Stimulated activated CD4-positive, alpha-beta T cell treated with anti-CD3 and anti-CD28 coated beads, TNF-alpha, amount 100 ng/mL, for 4 hours (primary cell): ENCODE measurements around the gene STARD7.

Experiments used
- DNase-seq, 3 experiments: peaks; one replicate each; pipeline ENCODE4 v3.0.0-alpha.2; 2020; ENCODE audit warnings: low read depth in 3 of 3

The STARD7 gene

DNA sequence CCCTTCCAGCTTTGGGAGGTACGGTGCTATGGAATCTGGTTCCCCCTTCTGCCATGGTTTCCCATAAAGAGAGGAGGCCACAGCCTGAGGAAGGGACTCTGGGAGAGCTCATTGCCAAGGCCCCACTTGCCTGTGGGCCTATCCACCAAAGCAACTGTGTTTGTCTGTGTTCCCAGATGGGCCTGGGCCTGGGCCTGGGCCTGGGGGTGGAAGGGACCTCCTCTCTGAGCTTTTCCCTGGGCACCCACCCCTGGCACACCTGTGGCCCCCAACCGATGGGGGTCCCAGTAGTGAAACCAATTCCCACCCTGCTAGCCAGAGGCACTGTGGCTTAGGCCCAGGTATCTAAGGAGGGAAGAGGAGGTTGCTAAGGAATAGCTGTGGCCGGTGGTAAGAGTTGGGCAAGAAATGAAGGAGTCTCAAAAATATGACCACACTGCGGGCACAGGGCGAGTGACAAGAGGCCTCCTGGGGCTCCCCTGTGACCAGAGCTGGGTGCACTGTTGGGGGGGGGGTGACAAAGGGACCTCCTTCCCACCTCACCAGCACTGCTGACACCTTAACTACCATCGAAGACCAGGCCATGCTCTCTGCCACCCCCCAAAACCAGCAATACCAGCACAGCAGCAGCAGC, 58.5 kb downstream of the STARD7 start:
- DNase-seq = no peak

- peak; percentile 90 to 97 (median 96) for DNase-seq
Observed at GRCh38 chr2:96148410-96149217, 60.0 kb downstream of the STARD7 start.

GRCh38 chr2:96147593-96148201, 60.9 kb downstream of the STARD7 start:
- no peak for DNase-seq

DNA sequence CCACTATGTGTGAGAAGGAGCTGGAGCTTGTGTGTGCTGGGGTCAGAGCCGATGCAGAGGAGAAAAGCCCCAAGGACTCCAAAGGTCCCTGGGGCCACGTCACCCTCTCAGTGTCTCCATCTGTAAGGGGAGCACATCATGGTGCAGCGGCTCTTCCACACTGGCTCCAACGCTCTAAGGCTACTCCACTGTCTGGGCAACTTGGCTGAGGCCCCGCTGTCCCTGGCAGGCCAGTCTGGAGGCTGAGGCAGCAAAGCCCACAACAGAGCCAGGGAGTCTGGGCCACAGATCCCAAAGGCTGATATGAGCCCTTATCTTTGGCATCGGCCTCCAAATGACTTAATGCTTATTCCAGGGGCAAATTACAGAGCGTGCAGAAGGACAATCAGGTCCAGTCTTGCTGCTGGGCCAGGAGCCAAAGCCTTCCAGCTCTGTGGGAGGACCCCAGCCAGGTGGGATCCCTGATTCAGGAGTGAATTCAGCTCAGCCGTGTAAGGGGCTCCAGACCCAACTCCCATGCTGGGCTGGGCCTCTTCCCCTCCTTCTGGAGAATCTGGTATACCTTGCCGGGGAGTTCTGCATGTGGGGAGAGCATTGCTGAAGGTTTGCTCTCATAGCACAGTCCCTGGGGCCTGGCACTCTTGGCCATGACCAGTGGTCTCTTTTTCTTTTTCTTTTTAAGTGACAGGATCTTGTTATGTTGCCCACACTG, 61.6 kb downstream of the STARD7 start:
- no peak for DNase-seq

DNA sequence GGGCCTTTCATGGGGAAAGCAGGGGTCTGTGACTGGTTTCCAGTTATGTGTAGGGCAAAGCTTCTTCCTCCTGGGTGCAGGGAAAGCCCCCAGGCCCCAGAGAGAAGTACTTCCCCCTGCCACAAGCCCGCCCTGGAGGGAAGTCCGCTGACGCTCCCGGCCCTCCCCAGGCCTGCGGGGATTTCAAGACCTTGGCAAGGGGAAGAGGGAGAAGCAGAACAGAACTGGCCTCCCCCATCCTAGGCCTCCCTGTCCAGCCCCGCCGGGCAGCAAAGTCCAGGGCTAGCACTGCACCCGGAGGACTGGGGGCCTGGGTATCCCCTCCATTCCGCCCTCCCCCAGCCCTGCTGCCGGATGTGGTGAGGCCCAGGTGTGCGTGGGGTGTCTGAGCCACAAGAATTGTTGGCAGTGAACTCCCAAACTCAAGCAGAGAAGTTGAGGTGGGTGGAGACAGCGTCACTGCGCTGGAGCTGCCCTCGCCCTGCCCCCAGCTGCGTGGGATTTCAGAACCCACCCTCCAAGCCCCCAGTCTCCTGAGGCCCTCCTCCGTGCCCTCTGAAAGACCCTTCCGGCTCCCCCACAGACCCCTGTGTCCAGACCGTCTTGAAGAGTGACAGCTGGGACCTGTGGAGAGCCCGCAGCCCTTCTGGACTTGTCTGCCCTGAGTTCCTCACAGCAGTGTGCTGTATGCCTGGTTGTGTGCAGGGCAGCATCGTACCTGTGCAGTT, 62.3 kb downstream of the STARD7 start:
- DNase-seq = peak; percentile 75 to 86 (median 83)

DNA sequence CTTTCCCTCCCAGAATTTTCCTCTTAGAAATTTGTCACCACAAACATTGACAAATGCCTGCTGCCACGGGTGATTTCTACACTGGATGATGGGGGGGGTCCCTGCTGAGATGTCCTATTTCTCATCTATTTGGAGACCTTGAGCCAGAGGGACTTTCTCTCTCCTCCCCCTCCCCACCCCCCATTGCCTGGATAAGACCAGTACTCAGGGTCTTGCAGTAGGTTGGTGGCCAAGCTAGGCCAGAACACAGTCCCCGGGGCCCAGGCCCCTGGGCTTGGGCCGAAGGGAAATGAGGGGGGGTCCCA, 62.8 kb downstream of the STARD7 start:
- DNase-seq = peak in 1 of 3 experiments; percentile 32

GRCh38 chr2:96145036-96145847, 63.4 kb downstream of the STARD7 start, which contains the start of gene DUSP2:
Gene DUSP2, minus strand, starts transcription at chr2:96145440. Its CDS starts 86 bp downstream, at chr2:96145354.
- DNase-seq = peak; percentile 87 to 90 (median 89)

GRCh38 chr2:96144481-96145035, 64.1 kb downstream of the STARD7 start:
- peak in 2 of 3 experiments; percentile 24 to 35 for DNase-seq

- peak in 1 of 3 experiments; percentile 26 for DNase-seq
Observed at GRCh38 chr2:96143848-96144480, 64.7 kb downstream of the STARD7 start.

- DNase-seq = peak in 2 of 3 experiments; percentile 33 to 38
Observed at GRCh38 chr2:96143231-96143847, 65.3 kb downstream of the STARD7 start.

GRCh38 chr2:96142217-96143113, 66.2 kb downstream of the STARD7 start:
- DNase-seq = peak in 2 of 3 experiments; percentile 69 to 71

DNA sequence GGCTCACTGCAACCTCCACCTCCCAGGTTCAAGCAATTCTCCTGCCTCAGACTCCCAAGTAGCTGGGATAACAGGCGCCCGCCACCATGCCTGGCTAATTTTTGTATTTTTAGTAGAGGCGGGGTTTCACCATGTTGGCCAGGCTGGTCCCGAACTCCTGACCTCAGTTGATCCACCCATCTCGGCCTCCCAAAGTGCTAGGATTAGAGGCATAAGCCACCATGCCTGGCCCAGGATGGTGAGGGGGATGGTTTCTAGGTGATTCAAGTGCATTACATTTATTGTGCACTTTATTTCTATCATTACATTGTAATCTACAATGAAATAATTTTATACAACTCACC, 67.0 kb downstream of the STARD7 start:
- DNase-seq = peak in 1 of 3 experiments; percentile 22

DNA sequence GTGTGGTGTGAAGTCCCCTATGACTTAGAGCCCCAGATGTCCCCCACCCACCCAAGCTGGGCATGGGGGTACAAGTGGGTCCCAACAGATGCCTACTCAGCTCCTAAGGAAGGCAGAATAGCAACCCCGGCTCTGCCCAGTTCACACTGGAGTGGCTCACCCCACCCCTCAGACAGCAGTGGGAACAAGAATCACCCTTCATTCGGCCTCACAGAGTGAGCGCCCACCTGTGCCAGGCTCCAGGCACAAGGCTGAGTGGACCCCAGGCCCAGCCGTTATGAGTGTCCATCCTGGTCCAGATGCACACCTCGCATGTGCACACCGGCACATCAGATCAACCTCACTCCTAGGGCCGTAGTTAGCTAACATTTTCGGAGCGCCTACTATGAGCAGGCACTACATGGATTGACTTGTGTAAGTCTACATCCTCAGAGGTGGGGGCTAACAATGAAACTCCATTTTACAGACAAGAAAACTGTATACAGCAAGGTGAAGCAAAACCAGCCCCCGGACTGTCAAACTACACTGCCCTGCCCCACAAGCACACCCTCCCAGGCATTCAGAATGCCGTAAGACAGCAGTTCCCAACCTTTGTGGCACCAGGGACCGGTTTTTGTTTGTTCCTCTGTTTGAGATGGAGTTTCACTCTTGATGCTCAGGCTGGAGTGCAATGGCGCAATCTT, 67.5 kb downstream of the STARD7 start:
- DNase-seq = peak in 2 of 3 experiments; percentile 26 to 31

GRCh38 chr2:96139181-96139758, 69.4 kb downstream of the STARD7 start:
- no peak for DNase-seq

GRCh38 chr2:96138179-96139145, 70.2 kb downstream of the STARD7 start, which contains the start of gene ASTL:
Gene ASTL, minus strand, starts transcription at chr2:96138502. Its CDS starts 66 bp downstream, at chr2:96138436.
- DNase-seq = peak in 2 of 3 experiments; percentile 41 to 45
